ENCODE results near the gene LDLRAD4. TPM values are rescaled to one million over a fixed set of nuclear protein-coding genes. Genes with fewer than 3 reads are reported as not detected.

The LDLRAD4 gene
- total and polyA plus RNA-seq, 9 of the 15 experiments (the other 6 are each of a cell fraction or from before 2014, with no cell fraction given), result 0.01 TPM; not detected in 8

DNA sequence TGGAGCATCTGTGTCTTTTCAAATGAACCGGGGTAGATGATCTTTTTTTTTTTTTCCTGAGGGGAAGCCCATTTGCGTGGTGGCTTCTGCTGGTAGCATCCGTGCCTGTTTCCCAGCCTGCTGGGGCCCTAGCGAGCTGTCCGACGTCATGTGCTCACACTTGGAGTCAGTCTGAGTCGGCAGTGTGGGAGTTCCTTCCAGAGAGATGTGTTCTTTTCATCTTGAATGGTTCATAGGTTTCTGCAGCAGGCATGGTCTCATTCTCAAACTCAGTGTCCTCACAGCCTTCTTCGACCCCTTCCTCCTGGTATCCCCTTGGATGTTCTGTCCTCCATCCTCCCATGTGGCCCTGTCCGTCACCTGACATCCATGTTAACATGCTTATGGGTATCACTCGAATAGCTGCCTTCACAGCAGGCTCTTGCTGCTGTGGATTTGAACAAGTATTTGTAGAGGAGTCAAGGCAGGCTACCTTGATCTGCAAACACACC, 51.0 kb downstream of the LDLRAD4 start:
- H3K27me3 ChIP-seq (ENCODE audit: control insufficient read depth in 2 of 2, insufficient read depth in 2 of 2, low read length in 2 of 2), result peaks cover 33 to 60% of the 10 kb centered on the region in 2 experiments
- intact Hi-C loops (cut with micrococcal nuclease) (no loop called here), in situ Hi-C loops (cut with MboI) (no loop called here)
- FAIRE-seq (no peak), DNase-seq (ENCODE audit: extremely low read depth in 1 of 4, low spot score in 3 of 4) (no peak), ATAC-seq (no peak)
- no peaks in the 10 kb centered on the region for H3K9me3 ChIP-seq (replicated peaks; ENCODE audit: control insufficient read depth, insufficient read depth, low read depth, low read length)
- H3K9me1 ChIP-seq (ENCODE audit: control insufficient read depth, insufficient read depth, low read length), result no peaks in the 10 kb centered on the region
- H3K79me2 ChIP-seq (ENCODE audit: control insufficient read depth, insufficient read depth, low read length), result no peaks in the 10 kb centered on the region
- no peaks in the 10 kb centered on the region for H3K4me1 ChIP-seq (replicated peaks in 1 of 2; ENCODE audit: control insufficient read depth in 2 of 2, insufficient read depth in 2 of 2, low read length in 2 of 2)
- no peaks in the 10 kb centered on the region for H3K36me3 ChIP-seq (ENCODE audit: control insufficient read depth, insufficient read depth, low read length)
- WGBS (ENCODE audit: insufficient coverage, low coverage, missing lambda C conversion rate), result under 1% methylated on average over 10 of the region's 10 CpGs
- no peak overlapping the region for H3K9ac ChIP-seq (ENCODE audit: insufficient read depth in 1 of 2, low read depth in 2 of 2, low read length in 2 of 2)
- H3K4me2 ChIP-seq (ENCODE audit: insufficient read depth, low read length), result no peak overlapping the region
- BruUV-seq (replicated peaks), result no TSS peak
- ChIA-PET POLR2A (no interaction called here), CTCF (ENCODE audit: low intra/inter-chr PET ratio) (no interaction called here)
- TF ChIP-seq NFE2 (IDR thresholded peaks at IDR 0.05; ENCODE audit: low read depth), result no peak
- no peak for TF ChIP-seq PCBP2 (IDR thresholded peaks at IDR 0.05; ENCODE audit: low read depth, low read length, poor library complexity, severe bottlenecking)
- no peak for TF ChIP-seq ZBTB49 (CRISPR knock-in tag; IDR thresholded peaks at IDR 0.05; ENCODE audit: borderline replicate concordance)
- TF ChIP-seq, protein P1, sequence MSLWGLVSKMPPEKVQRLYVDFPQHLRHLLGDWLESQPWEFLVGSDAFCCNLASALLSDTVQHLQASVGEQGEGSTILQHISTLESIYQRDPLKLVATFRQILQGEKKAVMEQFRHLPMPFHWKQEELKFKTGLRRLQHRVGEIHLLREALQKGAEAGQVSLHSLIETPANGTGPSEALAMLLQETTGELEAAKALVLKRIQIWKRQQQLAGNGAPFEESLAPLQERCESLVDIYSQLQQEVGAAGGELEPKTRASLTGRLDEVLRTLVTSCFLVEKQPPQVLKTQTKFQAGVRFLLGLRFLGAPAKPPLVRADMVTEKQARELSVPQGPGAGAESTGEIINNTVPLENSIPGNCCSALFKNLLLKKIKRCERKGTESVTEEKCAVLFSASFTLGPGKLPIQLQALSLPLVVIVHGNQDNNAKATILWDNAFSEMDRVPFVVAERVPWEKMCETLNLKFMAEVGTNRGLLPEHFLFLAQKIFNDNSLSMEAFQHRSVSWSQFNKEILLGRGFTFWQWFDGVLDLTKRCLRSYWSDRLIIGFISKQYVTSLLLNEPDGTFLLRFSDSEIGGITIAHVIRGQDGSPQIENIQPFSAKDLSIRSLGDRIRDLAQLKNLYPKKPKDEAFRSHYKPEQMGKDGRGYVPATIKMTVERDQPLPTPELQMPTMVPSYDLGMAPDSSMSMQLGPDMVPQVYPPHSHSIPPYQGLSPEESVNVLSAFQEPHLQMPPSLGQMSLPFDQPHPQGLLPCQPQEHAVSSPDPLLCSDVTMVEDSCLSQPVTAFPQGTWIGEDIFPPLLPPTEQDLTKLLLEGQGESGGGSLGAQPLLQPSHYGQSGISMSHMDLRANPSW (CRISPR knock-in tag; IDR thresholded peaks at IDR 0.05), result no peak
- no peak for TF ChIP-seq SMARCB1 (IDR thresholded peaks at IDR 0.05; ENCODE audit: insufficient read length, low read depth)
- TF ChIP-seq MIER1 (IDR thresholded peaks at IDR 0.05; ENCODE audit: low read depth), result no peak
- TF ChIP-seq RBM15 (IDR thresholded peaks at IDR 0.05; ENCODE audit: insufficient read depth, low read length), result no peak
- TF ChIP-seq FOXA3 (CRISPR knock-in tag; conservative IDR thresholded peaks at IDR 0.05 in 1 of 2, IDR thresholded peaks at IDR 0.05 in 1 of 2), result no peak
- TF ChIP-seq ZHX1 (conservative IDR thresholded peaks at IDR 0.05; ENCODE audit: low read length), result no peak
- TF ChIP-seq PCBP1 (IDR thresholded peaks at IDR 0.05; ENCODE audit: low read depth, low read length, poor library complexity, severe bottlenecking), result no peak
- TF ChIP-seq PRPF4 (IDR thresholded peaks at IDR 0.05; ENCODE audit: insufficient read depth, low read depth, low read length, poor library complexity, severe bottlenecking), result no peak
- TF ChIP-seq RFX7 (CRISPR knock-in tag; IDR thresholded peaks at IDR 0.05), result no peak
- H2AFZ ChIP-seq (ENCODE audit: low read depth, low read length), result no peak overlapping the region
- no peak overlapping the region for H3K4me3 ChIP-seq
- no peaks in the 10 kb centered on the region for H4K20me1 ChIP-seq (replicated peaks; ENCODE audit: control insufficient read depth, insufficient read depth, low read length)
- no peak overlapping the region for H3K27ac ChIP-seq (ENCODE audit: extremely low read depth, low read depth, low read length)

All from K562 (cell line).